ENCODE results near the gene POLRMT.

POLRMT gene

DNA sequence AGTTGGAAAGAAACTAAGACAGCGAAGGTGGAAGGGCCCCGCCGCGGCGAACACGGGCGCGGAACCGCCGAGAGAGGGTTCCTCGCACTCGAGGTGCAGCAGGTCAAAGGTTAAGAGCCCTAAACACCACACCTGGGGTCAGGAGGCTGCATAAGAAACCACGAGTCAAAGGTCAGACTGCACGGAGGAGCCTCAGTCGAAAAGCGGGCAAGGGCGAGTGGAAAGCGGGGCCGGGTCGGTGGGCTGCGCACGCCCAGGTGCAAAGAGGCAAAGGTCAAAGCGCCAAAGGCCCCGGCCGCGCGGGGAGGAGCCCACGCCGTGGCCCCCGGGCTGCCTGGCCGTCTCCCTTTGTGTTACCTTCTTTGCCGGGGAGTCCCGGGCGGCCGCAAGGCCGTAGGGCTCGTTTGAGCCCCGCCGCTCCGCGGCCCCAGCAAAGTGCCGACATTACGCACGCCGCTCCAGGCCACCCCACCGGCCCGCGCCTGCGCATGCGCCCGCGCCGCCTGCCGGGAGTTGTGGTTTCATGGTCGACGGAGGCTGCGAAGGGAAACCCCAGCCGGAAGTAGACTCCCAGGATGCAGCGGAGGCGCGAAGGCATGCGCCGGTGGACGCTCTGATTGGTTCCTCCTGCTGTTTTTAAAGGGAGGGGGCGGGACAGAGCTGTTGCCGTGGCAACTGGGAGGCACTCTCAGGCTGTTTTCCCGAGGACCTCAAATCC is at the start of gene POLRMT:
POLRMT (minus strand) TSS at position 470 of the 718 bp plus-strand sequence; CDS start at position 445, 25 bp downstream.
- Mint-ChIP-seq H3K36me3 (ENCODE audit: low read depth) (peaks cover 55% of the 10 kb centered on the region), H3K4me1 (ENCODE audit: low read depth) (peaks cover 37% of the 10 kb centered on the region), H3K27me3 (peaks cover 18% of the 10 kb centered on the region), H3K27ac (peak within 1 kb of the TSS; percentile 88), H3K9me3 (no peaks in the 10 kb centered on the region), H3K4me3 (peak within 1 kb of the TSS; percentile 97)
- intact Hi-C loops (cut with micrococcal nuclease): loop anchor here (2.0 kb wide), 1 partner anchor 28 kb away; no protein-coding TSS in a partner anchor

DNA sequence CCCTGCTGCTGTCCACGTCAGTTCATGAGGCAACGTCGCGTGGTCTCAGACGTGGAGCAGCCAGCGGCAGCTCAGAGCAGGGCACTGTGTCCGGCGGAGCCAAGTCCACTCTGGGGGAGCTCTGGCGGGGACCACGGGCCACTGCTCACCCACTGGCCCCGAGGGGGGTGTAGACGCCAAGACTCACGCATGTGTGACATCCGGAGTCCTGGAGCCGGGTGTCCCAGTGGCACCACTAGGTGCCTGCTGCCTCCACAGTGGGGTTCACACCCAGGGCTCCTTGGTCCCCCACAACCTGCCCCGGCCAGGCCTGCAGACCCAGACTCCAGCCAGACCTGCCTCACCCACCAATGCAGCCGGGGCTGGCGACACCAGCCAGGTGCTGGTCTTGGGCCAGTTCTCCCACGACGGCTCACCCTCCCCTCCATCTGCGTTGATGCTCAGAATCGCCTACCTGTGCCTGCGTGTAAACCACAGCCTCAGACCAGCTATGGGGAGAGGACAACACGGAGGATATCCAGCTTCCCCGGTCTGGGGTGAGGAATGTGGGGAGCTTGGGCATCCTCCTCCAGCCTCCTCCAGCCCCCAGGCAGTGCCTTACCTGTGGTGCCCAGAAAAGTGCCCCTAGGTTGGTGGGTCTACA is 49.5 kb upstream of the POLRMT start:
- intact Hi-C loops (cut with micrococcal nuclease): no loop called here
- peaks cover 19% of the 10 kb centered on the region for H3K4me1 Mint-ChIP-seq (ENCODE audit: low read depth)
- H3K27me3 Mint-ChIP-seq: peaks cover 12% of the 10 kb centered on the region
- no peaks in the 10 kb centered on the region for H3K9me3 Mint-ChIP-seq
- no peak overlapping the region for H3K4me3 Mint-ChIP-seq
- peaks cover 6% of the 10 kb centered on the region for H3K36me3 Mint-ChIP-seq (ENCODE audit: low read depth)
- H3K27ac Mint-ChIP-seq: peak overlapping the region; percentile 13

DNA sequence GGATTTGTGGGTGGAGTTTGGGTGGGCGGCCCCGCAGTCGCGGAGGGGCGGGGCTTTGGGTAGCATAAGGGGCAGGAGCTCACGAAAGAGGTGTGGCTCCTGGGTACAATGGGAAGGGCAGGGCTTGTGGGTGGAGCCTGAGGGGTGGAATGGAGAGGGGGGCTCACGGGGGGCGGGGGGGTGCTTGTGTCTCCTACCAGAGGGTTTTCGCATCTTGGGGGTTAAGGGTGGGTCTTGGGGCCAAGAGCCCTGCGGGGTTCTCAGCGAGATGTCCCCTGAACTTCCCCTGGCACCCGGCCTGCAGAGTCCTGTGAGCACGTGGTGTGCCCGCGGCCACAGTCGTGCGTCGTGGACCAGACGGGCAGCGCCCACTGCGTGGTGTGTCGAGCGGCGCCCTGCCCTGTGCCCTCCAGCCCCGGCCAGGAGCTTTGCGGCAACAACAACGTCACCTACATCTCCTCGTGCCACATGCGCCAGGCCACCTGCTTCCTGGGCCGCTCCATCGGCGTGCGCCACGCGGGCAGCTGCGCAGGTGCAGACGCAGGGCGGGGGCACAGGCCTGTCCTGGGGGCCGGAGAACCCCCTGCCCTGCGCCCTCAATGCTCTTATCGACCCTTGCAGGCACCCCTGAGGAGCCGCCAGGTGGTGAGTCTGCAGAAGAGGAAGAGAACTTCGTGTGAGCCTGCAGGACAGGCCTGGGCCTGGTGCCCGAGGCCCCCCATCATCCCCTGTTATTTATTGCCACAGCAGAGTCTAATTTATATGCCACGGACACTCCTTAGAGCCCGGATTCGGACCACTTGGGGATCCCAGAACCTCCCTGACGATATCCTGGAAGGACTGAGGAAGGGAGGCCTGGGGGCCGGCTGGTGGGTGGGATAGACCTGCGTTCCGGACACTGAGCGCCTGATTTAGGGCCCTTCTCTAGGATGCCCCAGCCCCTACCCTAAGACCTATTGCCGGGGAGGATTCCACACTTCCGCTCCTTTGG is 48.0 kb upstream of the POLRMT start:
- H3K4me3 Mint-ChIP-seq: peak overlapping the region; percentile 94
- peaks cover 26% of the 10 kb centered on the region for H3K4me1 Mint-ChIP-seq (ENCODE audit: low read depth)
- intact Hi-C loops (cut with micrococcal nuclease): loop anchor here (1.0 kb wide), 1 partner anchor 23 kb away; no protein-coding TSS in a partner anchor
- no peaks in the 10 kb centered on the region for H3K9me3 Mint-ChIP-seq
- H3K27me3 Mint-ChIP-seq: peaks cover 25% of the 10 kb centered on the region
- peak overlapping the region; percentile 98 for H3K27ac Mint-ChIP-seq
- H3K36me3 Mint-ChIP-seq (ENCODE audit: low read depth): peaks cover 6% of the 10 kb centered on the region

DNA sequence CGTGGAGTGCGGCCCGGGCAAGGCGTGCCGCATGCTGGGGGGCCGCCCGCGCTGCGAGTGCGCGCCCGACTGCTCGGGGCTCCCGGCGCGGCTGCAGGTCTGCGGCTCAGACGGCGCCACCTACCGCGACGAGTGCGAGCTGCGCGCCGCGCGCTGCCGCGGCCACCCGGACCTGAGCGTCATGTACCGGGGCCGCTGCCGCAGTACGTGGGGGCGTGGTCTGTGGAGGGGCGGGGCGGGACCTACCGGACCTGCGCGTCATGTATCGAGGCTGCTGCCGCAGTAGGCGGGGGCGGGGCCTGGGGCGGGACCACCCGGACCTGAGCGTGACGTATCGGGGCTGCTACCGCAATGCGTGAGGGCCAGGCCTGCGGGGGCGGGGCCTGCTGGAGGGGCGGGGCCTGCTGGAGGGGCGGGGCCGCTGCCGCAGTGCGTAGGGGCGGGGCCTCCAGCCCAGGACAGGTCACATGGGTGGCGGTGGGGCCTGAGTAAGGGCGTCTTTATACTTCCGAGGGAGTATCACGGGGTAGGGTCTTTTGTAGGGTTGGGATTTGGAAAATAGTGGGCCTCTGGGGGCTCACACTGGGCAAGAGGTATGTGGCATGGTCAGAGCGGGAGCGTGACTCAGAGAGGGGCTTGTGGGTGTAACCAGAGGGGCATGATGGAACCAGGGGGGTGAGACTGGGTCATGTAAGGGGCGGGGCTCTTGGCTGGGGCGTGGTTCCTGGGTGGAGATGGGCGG is 47.1 kb upstream of the POLRMT start:
- Mint-ChIP-seq H3K27me3 (peaks cover 32% of the 10 kb centered on the region), H3K27ac (peak overlapping the region; percentile 98), H3K4me3 (peak overlapping the region; percentile 94), H3K9me3 (no peaks in the 10 kb centered on the region), H3K36me3 (ENCODE audit: low read depth) (peaks cover 6% of the 10 kb centered on the region), H3K4me1 (ENCODE audit: low read depth) (peaks cover 35% of the 10 kb centered on the region)
- intact Hi-C loops (cut with micrococcal nuclease): loop anchor here (1.0 kb wide), 1 partner anchor 24 kb away; no protein-coding TSS in a partner anchor

DNA sequence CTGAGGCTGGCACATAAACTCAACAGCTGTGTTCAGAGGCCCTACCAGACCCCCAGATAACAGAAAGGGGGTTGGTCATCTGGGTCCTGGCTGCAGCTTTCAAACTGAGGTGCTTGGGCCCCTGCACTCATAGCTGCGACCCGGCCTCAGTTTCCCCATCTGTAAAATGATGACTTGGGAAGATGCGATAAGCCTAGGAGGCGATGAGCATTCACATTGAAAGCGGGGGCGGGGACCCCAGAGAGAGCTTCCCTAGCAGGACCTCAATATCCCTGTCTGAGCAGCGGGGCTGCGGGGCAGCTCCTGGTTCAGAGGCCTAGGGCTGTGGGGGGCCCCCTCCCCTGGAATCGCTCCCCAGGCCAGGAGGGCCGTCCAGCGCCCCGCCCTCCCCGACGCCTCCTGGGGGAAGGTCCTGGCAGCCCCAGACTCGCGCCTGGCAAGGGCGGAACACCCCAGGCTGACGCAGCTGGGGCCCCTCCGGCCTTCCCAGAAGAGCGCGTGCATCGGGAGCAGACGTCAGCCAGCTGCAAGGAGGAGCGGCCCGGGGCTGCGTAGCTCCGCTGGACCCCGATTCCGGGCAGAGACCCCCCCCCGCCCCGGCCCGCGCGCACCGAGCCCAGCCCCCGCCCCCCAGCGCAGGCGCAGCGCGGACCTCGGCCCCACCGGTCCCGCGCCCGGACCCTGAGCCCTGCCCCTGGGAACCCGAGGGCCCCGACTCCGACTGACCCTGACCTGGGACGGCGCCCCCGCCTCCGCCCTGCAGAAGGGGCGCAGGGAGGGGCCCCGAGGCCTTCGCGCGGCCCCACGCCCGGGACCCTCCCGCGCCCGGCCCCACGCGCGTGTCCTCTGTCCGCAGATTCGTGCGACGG is 46.3 kb upstream of the POLRMT start:
- Mint-ChIP-seq H3K27me3 (peaks cover 40% of the 10 kb centered on the region), H3K36me3 (ENCODE audit: low read depth) (peaks cover 6% of the 10 kb centered on the region), H3K4me1 (ENCODE audit: low read depth) (peaks cover 40% of the 10 kb centered on the region), H3K27ac (peak overlapping the region; percentile 98), H3K4me3 (peak overlapping the region; percentile 72), H3K9me3 (no peaks in the 10 kb centered on the region)
- intact Hi-C loops (cut with micrococcal nuclease): loop anchor here (1.0 kb wide), 1 partner anchor 14 kb away; no protein-coding TSS in a partner anchor

DNA sequence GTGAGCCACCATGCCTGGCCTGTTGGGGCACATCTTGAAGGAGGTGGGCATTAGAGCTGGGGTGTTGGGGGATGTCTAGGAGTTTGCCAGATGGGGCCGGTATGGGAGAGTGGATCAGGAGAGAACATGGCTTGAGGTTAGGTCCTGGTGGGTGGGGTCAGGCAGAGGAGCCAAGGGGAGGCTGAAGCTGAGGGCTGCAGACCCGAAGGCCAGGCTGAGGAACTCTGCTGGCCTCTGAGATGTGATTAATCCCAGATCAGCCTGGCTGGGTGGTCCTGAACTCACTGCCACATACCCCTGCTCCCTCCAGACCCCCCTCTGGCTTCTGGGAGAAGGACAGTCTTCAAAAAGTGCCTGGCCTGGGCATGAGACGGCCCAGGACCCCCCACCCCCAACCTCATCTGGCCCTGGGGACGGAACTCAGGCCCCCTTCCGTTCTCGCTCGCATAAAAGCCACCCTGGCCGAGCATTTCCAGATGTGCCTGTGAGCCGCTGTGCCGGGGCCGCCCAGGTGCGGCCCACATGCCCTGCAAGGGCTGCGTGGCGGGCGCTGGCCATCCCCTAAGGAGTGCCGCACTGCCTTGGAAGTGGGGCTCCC is 45.6 kb upstream of the POLRMT start:
- Mint-ChIP-seq H3K4me3 (peak overlapping the region; percentile 72), H3K4me1 (ENCODE audit: low read depth) (peaks cover 42% of the 10 kb centered on the region), H3K9me3 (no peaks in the 10 kb centered on the region), H3K27ac (no peak overlapping the region), H3K36me3 (ENCODE audit: low read depth) (peaks cover 6% of the 10 kb centered on the region), H3K27me3 (peaks cover 45% of the 10 kb centered on the region)
- intact Hi-C loops (cut with micrococcal nuclease): loop anchor here (1.0 kb wide), 1 partner anchor 14 kb away; no protein-coding TSS in a partner anchor

DNA sequence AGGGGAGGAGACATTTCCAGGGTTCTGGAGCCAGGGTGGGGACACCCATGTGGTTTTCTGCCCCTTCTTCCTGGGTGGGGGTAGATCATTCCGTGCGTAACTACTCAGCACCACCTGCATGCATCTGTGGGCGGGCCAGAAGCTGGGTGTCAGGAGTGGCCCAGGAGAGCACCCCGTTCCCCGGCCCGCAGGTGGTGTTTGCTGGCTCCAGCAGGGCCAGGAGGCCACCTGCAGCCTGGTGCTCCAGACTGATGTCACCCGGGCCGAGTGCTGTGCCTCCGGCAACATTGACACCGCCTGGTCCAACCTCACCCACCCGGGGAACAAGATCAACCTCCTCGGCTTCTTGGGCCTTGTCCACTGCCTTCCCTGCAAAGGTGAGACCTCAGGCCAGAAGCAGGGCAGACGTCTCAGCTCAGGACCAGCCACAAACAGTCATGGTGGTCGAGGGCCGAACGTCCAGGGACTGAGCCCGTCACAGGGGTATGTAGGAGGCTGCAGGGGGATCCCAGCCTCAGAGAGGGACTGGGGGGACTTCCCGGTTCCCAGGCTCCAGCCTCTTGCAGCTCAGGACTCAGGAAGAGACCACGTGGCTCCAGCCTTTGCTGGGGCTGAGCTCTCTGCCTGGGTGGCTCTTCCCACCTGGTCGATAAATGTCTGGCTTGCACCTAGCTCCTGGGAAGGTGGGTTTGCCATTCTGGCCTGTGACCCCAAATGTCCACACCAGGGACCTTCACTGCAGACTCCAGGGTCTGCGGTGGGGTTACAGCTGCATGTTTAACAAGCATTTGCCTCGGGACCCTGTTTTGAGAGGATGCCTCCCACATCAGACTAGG is 44.5 kb upstream of the POLRMT start:
- H3K4me1 Mint-ChIP-seq (ENCODE audit: low read depth): peaks cover 47% of the 10 kb centered on the region
- H3K9me3 Mint-ChIP-seq: no peaks in the 10 kb centered on the region
- no peak overlapping the region for H3K27ac Mint-ChIP-seq
- H3K27me3 Mint-ChIP-seq: peaks cover 49% of the 10 kb centered on the region
- H3K36me3 Mint-ChIP-seq (ENCODE audit: low read depth): peaks cover 6% of the 10 kb centered on the region
- no peak overlapping the region for H3K4me3 Mint-ChIP-seq
- intact Hi-C loops (cut with micrococcal nuclease): no loop called here

DNA sequence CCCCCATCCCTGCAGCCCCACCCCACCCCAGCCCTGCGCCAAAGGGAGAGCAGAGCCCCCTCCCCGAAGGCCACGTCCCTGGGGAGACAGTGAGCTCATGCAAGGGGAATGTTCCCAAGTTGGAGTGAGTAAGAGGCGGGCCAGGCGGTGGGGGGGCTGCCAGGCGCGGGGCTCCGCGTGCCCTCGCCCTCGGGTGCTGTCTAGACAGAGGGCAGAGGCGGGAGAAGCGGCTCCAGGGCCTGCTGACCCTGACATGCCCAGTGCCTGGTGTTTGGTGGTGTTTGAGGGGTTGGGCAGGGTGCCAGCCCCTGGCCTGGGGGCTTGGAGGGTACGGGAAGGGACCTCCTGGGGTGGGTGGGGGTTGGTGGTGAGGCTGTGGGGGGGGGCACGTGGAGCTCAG is 43.9 kb upstream of the POLRMT start:
- Mint-ChIP-seq H3K27me3 (peaks cover 49% of the 10 kb centered on the region), H3K4me1 (ENCODE audit: low read depth) (peaks cover 47% of the 10 kb centered on the region), H3K36me3 (ENCODE audit: low read depth) (peaks cover 6% of the 10 kb centered on the region), H3K4me3 (no peak overlapping the region), H3K9me3 (no peaks in the 10 kb centered on the region), H3K27ac (no peak overlapping the region)
- intact Hi-C loops (cut with micrococcal nuclease): no loop called here

DNA sequence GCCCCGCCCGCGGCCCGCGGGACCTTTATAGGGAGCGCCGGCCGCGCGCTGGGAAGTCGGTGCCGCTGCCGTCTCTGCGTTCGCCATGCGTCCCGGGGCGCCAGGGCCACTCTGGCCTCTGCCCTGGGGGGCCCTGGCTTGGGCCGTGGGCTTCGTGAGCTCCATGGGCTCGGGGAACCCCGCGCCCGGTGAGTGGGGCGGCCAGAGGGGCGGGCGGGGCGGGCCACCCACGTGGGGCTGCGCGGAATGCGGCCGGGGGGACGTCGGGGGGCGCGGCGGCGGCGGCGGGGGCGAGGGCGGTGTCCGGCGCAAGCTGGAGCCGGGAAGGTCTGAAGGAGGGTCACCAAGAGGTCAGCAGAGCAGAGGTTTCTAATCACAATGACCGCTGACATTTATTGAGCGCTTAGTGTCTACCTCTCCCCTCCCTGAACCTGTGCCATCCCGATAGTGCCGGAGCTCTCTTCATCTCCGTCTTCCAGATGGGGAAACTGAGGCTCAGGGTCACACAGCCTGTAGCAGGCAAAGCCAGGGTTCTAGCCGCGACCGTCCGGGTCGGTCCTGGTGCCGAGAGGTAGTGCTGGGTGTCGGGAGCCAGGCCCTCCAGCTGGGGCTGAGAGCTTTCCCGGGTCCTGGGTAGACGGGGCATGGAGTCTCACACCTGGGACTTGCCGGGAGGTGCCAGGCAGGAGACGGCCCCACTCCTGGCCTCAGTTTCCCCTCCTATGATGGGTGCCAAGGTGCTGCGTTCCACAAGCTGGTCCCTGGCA is 43.2 kb upstream of the POLRMT start, which contains the start of gene FSTL3:
FSTL3 (plus strand) TSS at position 54 of the 767 bp plus-strand sequence; CDS start at position 86, 32 bp downstream.
- Mint-ChIP-seq H3K4me1 (ENCODE audit: low read depth) (peaks cover 48% of the 10 kb centered on the region), H3K27me3 (peaks cover 49% of the 10 kb centered on the region), H3K9me3 (no peaks in the 10 kb centered on the region), H3K36me3 (ENCODE audit: low read depth) (peaks cover 6% of the 10 kb centered on the region), H3K27ac (peak within 1 kb of the TSS; percentile 43), H3K4me3 (peak within 1 kb of the TSS; percentile 70)
- intact Hi-C loops (cut with micrococcal nuclease): no loop called here

DNA sequence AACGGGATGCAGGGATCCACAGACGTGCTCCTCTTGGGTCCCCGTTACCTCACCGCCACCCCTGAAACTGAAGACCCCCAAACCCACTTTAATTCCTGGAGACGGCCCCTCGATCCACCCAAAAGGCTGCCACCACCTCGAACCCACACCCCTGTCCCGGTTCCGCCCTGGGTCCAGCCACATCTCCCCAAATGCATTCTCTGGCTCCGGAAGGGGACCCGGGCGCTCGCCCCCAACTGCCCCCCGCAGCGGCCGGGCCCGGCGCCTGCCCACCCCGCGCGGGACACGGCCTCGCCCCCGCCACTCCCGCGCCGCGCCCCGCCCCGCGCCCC is 42.6 kb upstream of the POLRMT start:
- H3K27me3 Mint-ChIP-seq: peaks cover 49% of the 10 kb centered on the region
- no peaks in the 10 kb centered on the region for H3K9me3 Mint-ChIP-seq
- peak overlapping the region; percentile 30 for H3K4me3 Mint-ChIP-seq
- peaks cover 47% of the 10 kb centered on the region for H3K4me1 Mint-ChIP-seq (ENCODE audit: low read depth)
- H3K27ac Mint-ChIP-seq: peak overlapping the region; percentile 27
- intact Hi-C loops (cut with micrococcal nuclease): no loop called here
- H3K36me3 Mint-ChIP-seq (ENCODE audit: low read depth): peaks cover 6% of the 10 kb centered on the region

Measured in dendritic cell treated with granulocyte-macrophage colony-stimulating factor and Interleukin-4, amounts not matched to agents 40 ng/mL and 50 ng/mL, for 4 days (primary cell).